HG03442 (cell line): ENCODE data around the gene LSS.

Experiments used
- ATAC-seq: cut with Tn5 transposase; IDR thresholded peaks from one replicate; pipeline ENCODE4 v1.9.1; 2021; ENCODE audit warnings: mild to moderate bottlenecking, moderate library complexity; ENCODE audit not compliant: unreplicated experiment

LSS gene

DNA sequence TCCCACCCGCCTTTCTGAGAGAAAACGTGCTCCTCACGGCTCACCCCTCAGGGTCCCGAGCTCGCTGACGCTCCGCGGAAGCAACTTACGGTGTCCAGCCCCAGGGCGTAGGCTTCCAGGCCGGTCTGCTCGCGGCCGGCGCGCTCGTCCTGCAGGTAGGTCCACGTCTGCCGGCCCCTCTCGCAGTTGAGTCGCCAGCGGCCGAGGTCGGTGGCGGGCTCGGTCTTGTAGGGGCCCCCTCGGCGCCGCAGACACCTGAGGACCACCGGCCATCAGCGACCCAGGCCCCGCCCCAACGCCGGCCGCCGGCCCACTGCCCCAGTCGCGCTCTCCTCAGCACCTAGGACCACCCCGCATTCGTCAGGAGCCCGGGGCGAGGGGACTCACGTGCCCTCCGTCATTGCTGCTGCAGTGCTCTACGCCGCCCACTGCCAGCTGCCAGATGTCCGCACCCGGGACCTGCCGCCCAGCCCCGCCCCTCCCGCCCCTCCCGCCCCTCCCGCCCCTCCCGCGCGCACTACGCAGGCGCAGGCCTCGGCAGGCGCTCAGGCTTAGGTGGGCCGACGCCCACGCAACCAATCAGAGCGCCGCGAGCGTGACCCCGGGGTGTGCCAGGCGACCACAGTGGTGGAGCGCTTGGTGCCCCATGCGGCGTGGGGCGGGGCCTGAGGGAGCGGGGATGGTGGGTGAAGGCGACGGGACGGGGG lies at the start of gene LSS:
Gene LSS, minus strand, starts transcription at position 430 of the 707 bp plus-strand sequence. Its CDS starts 29 bp downstream, at position 401.
- peak; percentile 75 for ATAC-seq

DNA sequence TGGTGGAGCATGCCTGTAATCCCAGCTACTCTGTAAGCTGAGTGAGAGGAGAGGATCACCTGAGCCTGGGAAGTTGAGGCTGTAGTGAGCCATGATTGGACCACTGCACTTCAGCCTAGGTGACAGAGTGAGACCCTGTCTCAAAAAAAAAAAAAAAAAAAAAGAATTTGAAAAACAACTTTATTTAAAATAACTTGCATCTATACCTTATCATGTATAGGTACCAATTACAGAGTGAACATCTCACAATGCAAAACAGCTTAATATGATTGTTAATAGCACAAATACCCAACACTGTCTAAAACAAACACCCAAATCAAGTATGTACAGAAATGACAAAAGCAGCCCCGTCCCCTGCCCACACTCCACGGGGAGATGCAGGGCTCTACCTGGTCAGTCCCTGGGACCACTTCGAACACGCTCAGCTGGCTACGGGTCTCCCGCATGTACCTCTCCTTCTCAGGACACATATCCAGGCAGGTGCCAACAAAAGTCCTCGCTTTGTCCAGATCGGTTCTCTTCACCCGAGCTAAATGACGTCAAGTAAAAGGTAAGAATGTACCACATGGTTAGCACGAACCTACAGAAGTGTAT lies 46.3 kb upstream of the LSS start:
- no peak for ATAC-seq

- no peak for ATAC-seq
Observed at GRCh38 chr21:46273341-46273740, 44.8 kb upstream of the LSS start.

GRCh38 chr21:46269466-46269865 lies 40.9 kb upstream of the LSS start:
- no peak for ATAC-seq

- no peak for ATAC-seq
Observed at GRCh38 chr21:46268371-46268770, 39.8 kb upstream of the LSS start.

- no peak for ATAC-seq
Observed at GRCh38 chr21:46266946-46267345, 38.4 kb upstream of the LSS start.

DNA sequence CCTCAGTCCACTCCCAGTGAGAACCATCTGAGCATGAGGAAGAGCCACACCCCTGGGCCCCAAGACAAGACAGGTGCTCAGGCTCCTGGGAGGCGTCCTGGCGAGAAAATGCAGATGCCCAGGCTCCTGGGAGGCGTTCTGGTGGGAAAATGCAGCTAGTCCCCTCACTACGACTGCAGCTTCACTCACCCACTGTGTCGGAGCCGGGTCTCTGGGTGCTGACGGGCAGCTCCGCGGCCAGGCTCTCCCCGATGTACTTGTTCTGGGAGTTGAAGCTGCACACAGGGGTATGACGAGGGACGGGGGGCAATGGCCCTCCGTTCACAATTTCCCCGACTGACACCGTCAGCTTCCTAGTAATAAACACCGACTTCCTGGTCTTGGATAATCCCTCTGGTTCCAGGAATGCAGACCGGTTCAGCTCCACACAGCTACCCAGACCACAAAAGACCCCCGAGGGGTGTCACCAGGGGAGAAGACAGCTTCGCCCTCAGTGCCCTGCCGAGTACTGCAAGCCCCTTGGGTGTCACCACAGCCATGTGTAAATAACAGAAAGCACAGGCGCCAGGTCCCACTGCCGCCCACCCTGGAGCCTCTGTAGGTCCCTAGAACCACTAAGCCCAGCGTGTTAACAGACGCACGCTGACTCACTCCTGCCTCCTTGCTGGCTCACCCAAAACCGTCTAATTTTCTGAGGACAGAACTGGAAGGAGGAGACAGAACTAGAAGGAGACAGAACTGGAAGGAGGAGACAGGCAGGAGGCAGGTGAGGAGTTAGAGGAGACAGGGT lies 37.4 kb upstream of the LSS start:
- ATAC-seq, result no peak

- no peak for ATAC-seq
Observed at GRCh38 chr21:46264690-46265144, 36.1 kb upstream of the LSS start.

DNA sequence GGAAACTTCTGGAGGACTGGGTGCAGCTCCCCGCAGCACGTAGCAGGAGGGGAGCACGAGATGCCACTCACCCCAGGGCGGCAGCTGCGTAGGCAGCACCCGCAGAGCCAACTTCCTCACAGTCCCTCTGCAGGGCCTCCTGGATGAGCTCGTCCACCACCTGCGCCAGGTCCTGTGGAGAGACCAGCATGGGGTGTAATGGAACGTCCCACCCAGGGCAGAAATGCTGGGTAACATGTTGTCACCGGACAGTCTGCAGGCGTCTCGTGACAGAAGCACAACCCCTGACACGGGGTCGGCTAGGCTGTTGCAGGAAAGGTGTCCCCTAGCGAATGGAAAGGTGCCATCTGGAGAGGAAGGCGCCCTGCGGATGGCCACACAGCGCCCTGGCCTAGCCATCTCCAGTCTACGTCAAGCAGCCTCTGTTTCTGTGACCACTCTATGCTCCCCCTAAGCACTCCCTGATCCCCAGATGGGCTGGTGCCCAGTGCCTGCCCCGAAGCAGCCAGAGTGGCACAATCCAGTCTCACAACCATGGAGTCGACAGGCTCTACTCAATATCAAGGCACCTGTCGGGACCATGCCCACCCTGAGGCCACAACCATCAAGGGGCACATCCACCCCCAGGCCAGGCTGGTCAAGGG lies 35.6 kb upstream of the LSS start:
- no peak for ATAC-seq

DNA sequence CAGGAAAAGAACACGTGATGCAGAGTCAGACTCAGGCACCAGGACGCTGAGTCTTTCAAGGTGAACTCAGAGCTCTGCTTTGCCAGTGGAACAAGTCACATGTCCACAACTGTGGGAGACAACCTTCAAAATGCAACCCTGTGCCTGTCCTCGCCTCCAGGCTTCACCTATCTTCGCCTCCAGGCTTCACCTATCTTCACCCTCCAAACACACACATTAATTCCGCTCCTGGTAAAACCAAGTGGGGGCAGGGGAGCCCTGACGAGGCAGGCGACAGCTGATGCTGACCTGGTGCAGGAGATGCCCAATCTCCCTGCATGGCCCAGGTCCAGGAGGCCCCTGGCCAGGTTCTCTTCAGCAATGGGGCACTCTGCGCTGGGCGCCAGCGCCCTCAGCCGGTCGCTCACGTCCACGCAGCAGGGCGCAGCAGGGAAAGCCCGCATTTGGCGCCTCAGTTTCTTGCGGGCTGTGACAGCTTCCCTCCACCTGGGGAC lies 28.0 kb upstream of the LSS start:
- no peak for ATAC-seq

DNA sequence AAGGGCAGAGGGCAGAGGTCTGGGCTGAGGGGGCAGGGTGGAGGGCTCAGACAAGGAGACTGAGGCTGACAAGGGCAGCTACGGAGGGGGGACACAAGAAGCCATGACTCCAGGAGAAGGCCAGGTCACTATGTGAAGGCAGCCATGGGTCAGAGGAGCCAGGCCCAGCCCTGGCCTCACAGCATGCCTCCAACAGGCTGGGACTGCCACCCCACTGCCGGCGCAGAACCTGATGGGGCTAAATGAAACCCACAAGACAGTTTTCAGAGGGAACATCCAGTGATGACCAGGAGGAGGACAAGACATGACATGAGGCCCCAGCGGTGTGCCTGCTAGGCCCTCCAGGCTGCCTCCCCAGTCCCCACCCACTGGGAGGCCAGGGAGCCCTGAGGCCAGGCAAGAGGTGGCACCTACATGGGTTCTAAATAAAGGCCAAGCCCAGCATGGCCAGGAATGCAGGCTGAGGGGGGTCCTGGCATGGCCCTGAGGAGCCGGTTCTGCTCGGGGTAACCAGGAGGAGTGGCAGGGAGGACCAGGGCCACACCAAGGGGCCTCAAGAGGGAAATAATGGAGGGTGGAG lies 27.3 kb upstream of the LSS start:
- no peak for ATAC-seq

DNA sequence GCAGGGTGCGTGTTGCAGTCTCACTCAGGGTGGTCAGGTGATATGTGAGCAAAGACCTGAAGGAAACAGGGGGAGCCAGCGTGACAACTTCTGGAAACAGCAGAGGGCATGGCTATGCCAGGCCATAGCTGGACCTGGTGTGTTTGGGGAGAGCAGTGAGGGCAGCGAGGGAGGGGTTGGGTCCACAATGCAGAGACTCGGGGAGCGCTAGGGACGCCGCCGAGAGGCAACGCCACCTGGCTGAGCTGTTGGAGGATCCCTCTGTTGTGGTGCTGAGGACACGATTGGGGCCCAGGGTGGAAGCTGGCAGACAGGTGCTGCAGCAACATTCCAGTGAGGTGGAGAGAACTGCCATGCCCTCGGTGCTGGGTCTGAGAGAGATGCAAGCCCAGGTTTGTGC lies 26.6 kb upstream of the LSS start:
- ATAC-seq, result no peak

- ATAC-seq, result no peak
Observed at GRCh38 chr21:46254208-46254975, 25.8 kb upstream of the LSS start.

DNA sequence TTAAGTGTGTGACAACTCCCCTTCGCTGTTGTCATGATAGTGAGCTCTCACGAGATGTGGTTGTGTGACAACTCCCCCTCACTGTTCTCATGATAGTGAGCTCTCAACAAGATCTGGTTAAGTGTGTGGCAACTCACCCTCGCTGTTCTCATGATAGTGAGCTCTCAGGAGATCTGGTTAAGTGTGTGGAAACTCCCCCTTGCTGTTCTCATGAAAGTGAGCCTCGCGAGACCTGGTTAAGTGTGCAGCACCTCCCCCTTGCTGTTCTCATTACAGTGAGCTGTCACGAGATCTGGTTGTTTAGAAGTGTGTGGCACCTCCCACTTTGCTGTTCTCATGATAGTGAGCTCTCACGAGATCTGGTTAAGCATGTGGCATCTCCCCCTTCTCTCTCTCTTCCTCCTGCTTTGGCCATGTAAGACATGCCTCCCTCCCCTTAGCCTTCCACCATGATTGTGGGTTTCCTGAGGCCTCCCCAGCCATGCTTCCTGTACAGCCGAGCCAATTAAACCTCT lies 25.1 kb upstream of the LSS start:
- ATAC-seq, result peak; percentile 64

DNA sequence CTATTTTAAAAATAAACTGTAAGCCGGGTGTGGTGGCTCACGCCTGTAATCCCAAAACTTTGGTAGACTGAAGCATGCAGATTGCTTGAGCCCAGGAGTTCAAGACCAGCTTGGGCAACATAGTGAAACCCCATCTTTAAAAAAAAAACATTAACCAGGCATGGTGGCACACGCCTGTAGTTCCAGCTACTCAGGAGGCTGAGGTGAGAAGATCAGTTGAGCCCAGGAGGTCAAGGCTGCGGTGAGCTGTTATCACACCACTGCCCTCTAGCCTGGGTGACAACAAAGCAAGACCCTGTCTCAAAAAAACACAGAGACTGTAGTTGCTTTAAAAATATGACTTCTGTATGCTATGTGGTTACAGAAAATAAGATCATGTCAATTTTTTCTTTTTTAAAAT lies 24.3 kb upstream of the LSS start:
- no peak for ATAC-seq

DNA sequence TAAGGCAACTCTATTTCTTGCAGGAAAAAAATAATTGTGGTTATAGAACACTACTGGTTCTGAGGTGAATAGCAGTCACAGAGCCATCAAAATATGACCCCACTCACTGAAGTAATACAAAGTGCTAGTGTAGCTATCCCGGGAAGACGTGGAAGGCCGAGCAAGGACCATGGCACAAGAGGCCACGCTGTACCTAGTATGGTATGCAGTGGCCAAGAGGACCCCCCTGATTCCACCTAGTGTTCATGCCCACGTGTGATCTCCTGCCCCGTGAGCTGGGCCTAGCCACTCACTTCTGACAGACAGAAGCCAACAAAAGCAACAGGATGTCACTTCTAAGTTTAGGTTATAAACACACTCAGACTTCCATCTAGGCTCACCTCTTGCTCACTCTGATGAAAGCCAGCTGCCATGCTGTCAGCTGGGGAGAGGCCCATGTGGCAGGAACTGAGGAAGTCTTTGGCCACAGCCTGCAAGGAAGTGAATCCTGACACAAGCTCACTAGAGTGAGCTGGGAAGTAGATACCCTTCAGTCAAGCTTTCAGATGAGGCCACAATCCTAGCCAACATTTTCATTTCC lies 21.7 kb upstream of the LSS start:
- ATAC-seq, result no peak

GRCh38 chr21:46248827-46249226 lies 20.3 kb upstream of the LSS start:
- no peak for ATAC-seq

GRCh38 chr21:46248422-46248782 lies 19.8 kb upstream of the LSS start:
- no peak for ATAC-seq

DNA sequence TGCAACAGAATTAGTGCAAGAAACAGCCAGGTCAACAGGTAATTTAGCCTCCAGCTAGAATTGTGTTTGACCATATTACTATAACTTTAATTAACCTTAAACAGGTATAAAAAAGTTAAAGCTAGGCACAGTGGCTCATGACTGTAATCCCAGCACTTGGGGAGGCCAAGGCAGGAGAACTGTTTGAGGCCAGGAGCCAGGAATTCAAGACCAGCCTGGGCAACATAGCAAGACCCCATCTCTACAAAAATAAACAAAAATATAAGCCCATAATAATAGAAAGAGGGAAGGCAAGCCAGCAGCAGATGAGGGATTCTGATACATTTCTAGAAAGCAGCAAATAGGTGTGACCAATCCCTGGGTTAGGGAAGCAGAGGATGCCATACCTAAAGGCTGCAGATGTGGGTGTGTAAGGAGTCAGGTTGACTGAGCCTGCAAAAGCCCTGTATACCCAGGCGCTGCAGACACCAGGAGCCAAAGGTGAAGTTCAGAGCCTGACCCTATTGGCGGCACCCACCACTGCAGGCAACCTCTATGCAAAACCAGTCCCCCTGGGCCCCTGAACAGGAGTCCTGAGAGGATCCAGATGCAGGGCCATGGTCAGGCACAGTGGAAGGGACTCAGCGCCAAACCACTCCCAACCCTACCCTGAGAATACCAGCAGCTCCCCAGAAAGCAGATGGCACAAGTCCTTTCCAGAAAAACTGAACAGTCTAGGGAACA lies 19.3 kb upstream of the LSS start:
- no peak for ATAC-seq
